SK-N-SH treated with all-trans-retinoic acid at 6 μM for 48 hours (cell line): ENCODE data around the gene SEC23IP.

ENCODE experiments used
- ATAC-seq: fragments of 200-7000 bp; cut with Tn5 transposase; 3 replicates; pipeline ENCODE4 v1.9.1; 2020; ENCODE audit warnings: mild to moderate bottlenecking, moderate library complexity
- CREB5 ChIP-seq: fragments of 250-450 bp; sonication (Bioruptor Pico); IDR thresholded peaks from 2 replicates; pipeline ENCODE4 v1.5.1; 2020; ENCODE audit warnings: low read depth, mild to moderate bottlenecking, moderate library complexity
- CSDC2 ChIP-seq: fragments of 250-450 bp; sonication (Bioruptor Pico); IDR thresholded peaks from 2 replicates; pipeline ENCODE4 v1.5.0; 2020; ENCODE audit warnings: mild to moderate bottlenecking, moderate library complexity
- CSRNP3 ChIP-seq: fragments of 250-450 bp; sonication (Bioruptor Pico); IDR thresholded peaks from 2 replicates; pipeline ENCODE4 v1.5.1; 2021; ENCODE audit warnings: mild to moderate bottlenecking, moderate library complexity
- ESRRG ChIP-seq: fragments of 250-450 bp; sonication (Bioruptor Pico); IDR thresholded peaks from 2 replicates; pipeline ENCODE4 v1.6.1; 2021; ENCODE audit warnings: mild to moderate bottlenecking
- GLIS3 ChIP-seq: fragments of 250-450 bp; sonication (Bioruptor Pico); IDR thresholded peaks from 2 replicates; pipeline ENCODE4 v1.5.0; 2020; ENCODE audit warnings: mild to moderate bottlenecking, moderate library complexity
- ISL1 ChIP-seq: fragments of 250-450 bp; sonication (Bioruptor Pico); IDR thresholded peaks from 2 replicates; pipeline ENCODE4 v2.1.2; 2022; ENCODE audit warnings: mild to moderate bottlenecking, moderate library complexity
- OSR1 ChIP-seq: fragments of 250-450 bp; sonication (Bioruptor Pico); IDR thresholded peaks from 2 replicates; pipeline ENCODE4 v1.8.0; 2022; ENCODE audit warnings: moderate library complexity, mild to moderate bottlenecking, inconsistent platforms
- PATZ1 ChIP-seq: fragments of 250-450 bp; sonication (Bioruptor Pico); IDR thresholded peaks from 2 replicates; pipeline ENCODE4 v1.8.0; 2020; ENCODE audit warnings: mild to moderate bottlenecking, moderate library complexity, borderline replicate concordance
- POU6F1 ChIP-seq: fragments of 250-450 bp; sonication (Bioruptor Pico); IDR thresholded peaks from 2 replicates; pipeline ENCODE4 v1.8.0; 2021; ENCODE audit warnings: low read depth, mild to moderate bottlenecking, moderate library complexity, borderline replicate concordance
- RARB ChIP-seq: fragments of 250-450 bp; sonication (Bioruptor Pico); IDR thresholded peaks from 2 replicates; pipeline ENCODE4 v1.8.0; 2021; ENCODE audit warnings: mild to moderate bottlenecking, moderate library complexity
- SNAI2 ChIP-seq: fragments of 250-450 bp; sonication (Bioruptor Pico); IDR thresholded peaks from 2 replicates; pipeline ENCODE4 v1.5.0; 2020; ENCODE audit warnings: mild to moderate bottlenecking, moderate library complexity
- TCF4 ChIP-seq: fragments of 250-450 bp; sonication (Bioruptor Pico); IDR thresholded peaks from 2 replicates; pipeline ENCODE4 v1.8.0; 2021; ENCODE audit warnings: mild to moderate bottlenecking, moderate library complexity, borderline replicate concordance
- TSHZ2 ChIP-seq: fragments of 250-450 bp; sonication (Bioruptor Pico); IDR thresholded peaks from 2 replicates; pipeline ENCODE4 v1.5.0; 2020; ENCODE audit warnings: mild to moderate bottlenecking, moderate library complexity
- ZC3H10 ChIP-seq: fragments of 250-450 bp; sonication (Bioruptor Pico); IDR thresholded peaks from 2 replicates; pipeline ENCODE4 v1.5.1; 2021; ENCODE audit warnings: mild to moderate bottlenecking, moderate library complexity
- ZFP3 ChIP-seq: fragments of 250-450 bp; sonication (Bioruptor Pico); IDR thresholded peaks from 2 replicates; pipeline ENCODE4 v1.5.0; 2020; ENCODE audit warnings: mild to moderate bottlenecking, moderate library complexity
- ZNF565 ChIP-seq: fragments of 450-650 bp; formaldehyde crosslinking; conservative IDR thresholded peaks from 2 replicates; pipeline ENCODE4 v1.5.0; 2020; ENCODE audit warnings: low read depth, mild to moderate bottlenecking, moderate library complexity
- ZNF70 ChIP-seq: fragments of 450-650 bp; formaldehyde crosslinking; IDR thresholded peaks from 2 replicates; pipeline ENCODE4 v1.5.0; 2020; ENCODE audit warnings: mild to moderate bottlenecking, moderate library complexity
- ZNF8 ChIP-seq: fragments of 450-650 bp; formaldehyde crosslinking; IDR thresholded peaks from 2 replicates; pipeline ENCODE4 v1.5.0; 2020; ENCODE audit warnings: mild to moderate bottlenecking, moderate library complexity

The SEC23IP gene

GRCh38 chr10:119892188-119893065, at the start of gene SEC23IP:
TSS of gene SEC23IP (plus strand) at chr10:119892730. CDS start at chr10:119892783, 53 bp downstream.
- ATAC-seq: peak; percentile 98
- TF ChIP-seq TSHZ2 (CRISPR knock-in tag) (peak; percentile 53; the same call in 1 of the 2 replicates), ZFP3 (CRISPR knock-in tag) (peak; percentile 64; the same call in 1 of the 2 replicates), ZNF70 (CRISPR knock-in tag) (peak; percentile 30; the same call in 1 of the 2 replicates), ZNF565 (CRISPR knock-in tag) (no peak), ZC3H10 (no peak), RARB (CRISPR knock-in tag) (no peak)

GRCh38 chr10:119845656-119846055, 46.9 kb upstream of the SEC23IP start:
- TF ChIP-seq GLIS3 (CRISPR knock-in tag): no peak
- no peak for TF ChIP-seq OSR1 (CRISPR knock-in tag)
- TF ChIP-seq RARB (CRISPR knock-in tag): no peak
- no peak for TF ChIP-seq ESRRG (CRISPR knock-in tag)
- TF ChIP-seq ZNF565 (CRISPR knock-in tag): no peak
- TF ChIP-seq PATZ1 (CRISPR knock-in tag): no peak
- TF ChIP-seq POU6F1: no peak
- no peak for TF ChIP-seq CSRNP3 (CRISPR knock-in tag)
- no peak for TF ChIP-seq TCF4 (CRISPR knock-in tag)
- no peak for TF ChIP-seq ZNF8 (CRISPR knock-in tag)
- TF ChIP-seq ZFP3 (CRISPR knock-in tag): no peak
- no peak for TF ChIP-seq CSDC2
- TF ChIP-seq SNAI2: no peak
- no peak for TF ChIP-seq ZNF70 (CRISPR knock-in tag)
- no peak for TF ChIP-seq TSHZ2 (CRISPR knock-in tag)
- TF ChIP-seq ISL1 (CRISPR knock-in tag): no peak
- TF ChIP-seq CREB5 (CRISPR knock-in tag): no peak
- no peak for ATAC-seq
